GM12878 (cell line): ENCODE data around the gene MYO1C. TPM values are rescaled to one million over a fixed set of nuclear protein-coding genes. Genes with fewer than 3 reads are reported as not detected.

Experiments
- E2F8 ChIP-seq: fragments of 450-650 bp; IDR thresholded peaks from 2 replicates; pipeline ENCODE4 v1.6.1; 2018; ENCODE audit warnings: mild to moderate bottlenecking, low read depth, moderate library complexity; ENCODE audit not compliant: partially characterized antibody
- IKZF1 ChIP-seq: fragments of 450-650 bp; conservative IDR thresholded peaks from 2 replicates; pipeline ENCODE4 v1.6.1; 2017; ENCODE audit warnings: antibody characterized with exemption, mild to moderate bottlenecking
- PAX8 ChIP-seq: fragments of 450-650 bp; IDR thresholded peaks from 2 replicates; pipeline ENCODE4 v1.6.1; 2017; ENCODE audit warnings: mild to moderate bottlenecking, moderate library complexity
- ZBTB33 ChIP-seq: fragments of 450-650 bp; IDR thresholded peaks from 2 replicates; pipeline ENCODE4 v1.6.1; 2017; ENCODE audit warnings: mild to moderate bottlenecking
- polyA plus RNA-seq, 11 experiments: library from polyadenylated mRNA; depleted of rRNA in 4 of 11; unstranded in 6 of 11; stranded (reverse) in 5 of 11; fragments of >200 nt; fragmentation: Nextera tagmentation in 4 of 11; fragmentation: Illumina TruSeq in 1 of 11; extraction: Ambion mirVana in 4 of 11; extraction: Trizol in 1 of 11; gene quantifications; 1 replicate in 1 of 11; 2 replicates in 10 of 11; pipeline versions ENCODE4 v1.2.1 to v1.2.3, GENCODE V29; 2011 to 2016; ENCODE audit warnings: inconsistent platforms in 2 of 11, missing spikeins in 2 of 11, low read depth in 1 of 11
- total RNA-seq, 4 experiments: library from RNA; depleted of rRNA in 3 of 4; stranded (reverse); fragments of >200 nt in 3 of 4; fragmentation: Illumina TruSeq in 1 of 4; extraction: Trizol in 1 of 4; gene quantifications; 2 replicates each; pipeline versions ENCODE4 v1.2.1 to v1.2.3, GENCODE V29; 2013 to 2021

MYO1C gene
- total and polyA plus RNA-seq, 10 of the 15 experiments (the other 5 are each of a cell fraction or from before 2014, with no cell fraction given) = 1.2 to 92.0 (median 36.6) TPM

- no peak for TF ChIP-seq E2F8
- no peak for TF ChIP-seq ZBTB33
- no peak for TF ChIP-seq IKZF1
- no peak for TF ChIP-seq PAX8
These were observed 77.9 kb downstream of the MYO1C start (continued) for GRCh38 chr17:1414634-1415033.

Other genes starting within 250 kb of the MYO1C start
Only the 7 nearest of the 12 such genes appear.
- gene YWHAE, start 92.5 kb downstream of the MYO1C start, total RNA-seq (2014; rRNA removed) = 189 and 192 TPM in 2 replicates
- 250 and 257 TPM in 2 replicates for gene YWHAE, start 92.5 kb downstream of the MYO1C start, total RNA-seq (2014; rRNA removed; fragmentation: Illumina TruSeq; extraction: Trizol)
- gene YWHAE, start 92.5 kb downstream of the MYO1C start, total RNA-seq (2021) = 452 and 460 TPM in 2 replicates
- 651 and 809 TPM in 2 replicates for gene YWHAE, start 92.5 kb downstream of the MYO1C start, polyA plus RNA-seq (2011; rRNA removed)
- 487 and 489 TPM in 2 replicates for gene YWHAE, start 92.5 kb downstream of the MYO1C start, polyA plus RNA-seq (2014; fragmentation: Illumina TruSeq; extraction: Trizol)
- gene YWHAE, start 92.5 kb downstream of the MYO1C start, polyA plus RNA-seq (2014; fragmentation: Nextera tagmentation; extraction: Ambion mirVana) = 100 to 1,000 TPM; 369 to 425 TPM
- gene YWHAE, start 92.5 kb downstream of the MYO1C start, polyA plus RNA-seq (2014; rRNA removed) = 427 and 526 TPM in 2 replicates
- gene YWHAE, start 92.5 kb downstream of the MYO1C start, polyA plus RNA-seq (2016; fragmentation: Nextera tagmentation; extraction: Ambion mirVana) = 100 to 1,000 TPM; 611 to 616 TPM
- 21.2 and 24.0 TPM in 2 replicates for gene CRK, start 36.5 kb downstream of the MYO1C start, total RNA-seq (2014; rRNA removed)
- gene CRK, start 36.5 kb downstream of the MYO1C start, total RNA-seq (2014; rRNA removed; fragmentation: Illumina TruSeq; extraction: Trizol) = 20.6 and 21.3 TPM in 2 replicates
- gene CRK, start 36.5 kb downstream of the MYO1C start, total RNA-seq (2021) = 20.4 and 21.1 TPM in 2 replicates
- 23.8 and 26.8 TPM in 2 replicates for gene CRK, start 36.5 kb downstream of the MYO1C start, polyA plus RNA-seq (2011; rRNA removed)
- 19.9 and 21.8 TPM in 2 replicates for gene CRK, start 36.5 kb downstream of the MYO1C start, polyA plus RNA-seq (2014; fragmentation: Illumina TruSeq; extraction: Trizol)
- 10 to 100 TPM; 11.1 to 11.3 TPM for gene CRK, start 36.5 kb downstream of the MYO1C start, polyA plus RNA-seq (2014; fragmentation: Nextera tagmentation; extraction: Ambion mirVana)
- 18.3 and 19.7 TPM in 2 replicates for gene CRK, start 36.5 kb downstream of the MYO1C start, polyA plus RNA-seq (2014; rRNA removed)
- gene CRK, start 36.5 kb downstream of the MYO1C start, polyA plus RNA-seq (2016; fragmentation: Nextera tagmentation; extraction: Ambion mirVana) = 10 to 100 TPM; 17.7 to 21.7 TPM
- 28.9 and 33.9 TPM in 2 replicates for gene INPP5K, start 23.9 kb upstream of the MYO1C start, total RNA-seq (2014; rRNA removed)
- gene INPP5K, start 23.9 kb upstream of the MYO1C start, total RNA-seq (2014; rRNA removed; fragmentation: Illumina TruSeq; extraction: Trizol) = 11.1 and 11.7 TPM in 2 replicates
- gene INPP5K, start 23.9 kb upstream of the MYO1C start, total RNA-seq (2021) = 20.5 and 23.1 TPM in 2 replicates
- gene INPP5K, start 23.9 kb upstream of the MYO1C start, polyA plus RNA-seq (2011; rRNA removed) = 22.4 and 29.0 TPM in 2 replicates
- gene INPP5K, start 23.9 kb upstream of the MYO1C start, polyA plus RNA-seq (2014; fragmentation: Illumina TruSeq; extraction: Trizol) = 16.3 and 16.4 TPM in 2 replicates
- 1 to 10 TPM in 1 of 2 experiments, under 1 TPM in 1; 0.58 to 1.5 TPM for gene INPP5K, start 23.9 kb upstream of the MYO1C start, polyA plus RNA-seq (2014; fragmentation: Nextera tagmentation; extraction: Ambion mirVana)
- gene INPP5K, start 23.9 kb upstream of the MYO1C start, polyA plus RNA-seq (2014; rRNA removed) = 38.9 and 41.2 TPM in 2 replicates
- gene INPP5K, start 23.9 kb upstream of the MYO1C start, polyA plus RNA-seq (2016; fragmentation: Nextera tagmentation; extraction: Ambion mirVana) = 10 to 100 TPM; 23.6 to 26.7 TPM
- 24.6 and 24.8 TPM in 2 replicates for gene PITPNA, start 70.1 kb upstream of the MYO1C start, total RNA-seq (2014; rRNA removed)
- 19.7 and 21.0 TPM in 2 replicates for gene PITPNA, start 70.1 kb upstream of the MYO1C start, total RNA-seq (2014; rRNA removed; fragmentation: Illumina TruSeq; extraction: Trizol)
- gene PITPNA, start 70.1 kb upstream of the MYO1C start, total RNA-seq (2021) = 62.8 and 65.4 TPM in 2 replicates
- gene PITPNA, start 70.1 kb upstream of the MYO1C start, polyA plus RNA-seq (2011; rRNA removed) = 45.6 and 58.4 TPM in 2 replicates
- 67.3 and 88.1 TPM in 2 replicates for gene PITPNA, start 70.1 kb upstream of the MYO1C start, polyA plus RNA-seq (2014; fragmentation: Illumina TruSeq; extraction: Trizol)
- gene PITPNA, start 70.1 kb upstream of the MYO1C start, polyA plus RNA-seq (2014; fragmentation: Nextera tagmentation; extraction: Ambion mirVana) = 10 to 100 TPM; 11.0 to 14.6 TPM
- 50.4 and 51.8 TPM in 2 replicates for gene PITPNA, start 70.1 kb upstream of the MYO1C start, polyA plus RNA-seq (2014; rRNA removed)
- gene PITPNA, start 70.1 kb upstream of the MYO1C start, polyA plus RNA-seq (2016; fragmentation: Nextera tagmentation; extraction: Ambion mirVana) = 10 to 100 TPM in 1 of 2 experiments, 1 to 10 TPM in 1; 5.2 to 41.7 TPM
- gene SLC43A2, start 136.1 kb upstream of the MYO1C start, total RNA-seq (2014; rRNA removed) = 9.4 and 11.6 TPM in 2 replicates
- gene SLC43A2, start 136.1 kb upstream of the MYO1C start, total RNA-seq (2014; rRNA removed; fragmentation: Illumina TruSeq; extraction: Trizol) = 3.5 and 4.7 TPM in 2 replicates
- 14.0 and 14.1 TPM in 2 replicates for gene SLC43A2, start 136.1 kb upstream of the MYO1C start, total RNA-seq (2021)
- gene SLC43A2, start 136.1 kb upstream of the MYO1C start, polyA plus RNA-seq (2011; rRNA removed) = 1.7 and 2.9 TPM in 2 replicates
- gene SLC43A2, start 136.1 kb upstream of the MYO1C start, polyA plus RNA-seq (2014; fragmentation: Illumina TruSeq; extraction: Trizol) = 1.6 and 3.9 TPM in 2 replicates
- gene SLC43A2, start 136.1 kb upstream of the MYO1C start, polyA plus RNA-seq (2014; fragmentation: Nextera tagmentation; extraction: Ambion mirVana) = under 1 TPM; 0.03 to 0.13 TPM
- 12.3 and 12.6 TPM in 2 replicates for gene SLC43A2, start 136.1 kb upstream of the MYO1C start, polyA plus RNA-seq (2014; rRNA removed)
- gene SLC43A2, start 136.1 kb upstream of the MYO1C start, polyA plus RNA-seq (2016; fragmentation: Nextera tagmentation; extraction: Ambion mirVana) = 1 to 10 TPM; 6.7 to 7.4 TPM
- 0.73 and 1.1 TPM in 2 replicates for gene SCARF1, start 153.0 kb upstream of the MYO1C start, total RNA-seq (2014; rRNA removed)
- gene SCARF1, start 153.0 kb upstream of the MYO1C start, total RNA-seq (2014; rRNA removed; fragmentation: Illumina TruSeq; extraction: Trizol) = 0.40 and 0.51 TPM in 2 replicates
- 1.4 and 1.7 TPM in 2 replicates for gene SCARF1, start 153.0 kb upstream of the MYO1C start, total RNA-seq (2021)
- 0.27 and 0.45 TPM in 2 replicates for gene SCARF1, start 153.0 kb upstream of the MYO1C start, polyA plus RNA-seq (2011; rRNA removed)
- gene SCARF1, start 153.0 kb upstream of the MYO1C start, polyA plus RNA-seq (2014; fragmentation: Illumina TruSeq; extraction: Trizol) = 0.26 TPM in 1 of 2 replicates, not detected in the other
- under 1 TPM; 0.10 to 0.15 TPM for gene SCARF1, start 153.0 kb upstream of the MYO1C start, polyA plus RNA-seq (2014; fragmentation: Nextera tagmentation; extraction: Ambion mirVana)
- gene SCARF1, start 153.0 kb upstream of the MYO1C start, polyA plus RNA-seq (2014; rRNA removed) = 1.0 and 1.9 TPM in 2 replicates
- under 1 TPM; 0.33 to 0.54 TPM for gene SCARF1, start 153.0 kb upstream of the MYO1C start, polyA plus RNA-seq (2016; fragmentation: Nextera tagmentation; extraction: Ambion mirVana)
- gene RILP, start 157.2 kb upstream of the MYO1C start, total RNA-seq (2014; rRNA removed) = 5.3 and 6.0 TPM in 2 replicates
- 2.4 and 3.3 TPM in 2 replicates for gene RILP, start 157.2 kb upstream of the MYO1C start, total RNA-seq (2014; rRNA removed; fragmentation: Illumina TruSeq; extraction: Trizol)
- gene RILP, start 157.2 kb upstream of the MYO1C start, total RNA-seq (2021) = 3.5 and 4.2 TPM in 2 replicates
- 1.2 and 2.0 TPM in 2 replicates for gene RILP, start 157.2 kb upstream of the MYO1C start, polyA plus RNA-seq (2011; rRNA removed)
- 0.79 and 2.6 TPM in 2 replicates for gene RILP, start 157.2 kb upstream of the MYO1C start, polyA plus RNA-seq (2014; fragmentation: Illumina TruSeq; extraction: Trizol)
- under 1 TPM in 1 of 2 experiments, not detected in 1; 0.60 TPM for gene RILP, start 157.2 kb upstream of the MYO1C start, polyA plus RNA-seq (2014; fragmentation: Nextera tagmentation; extraction: Ambion mirVana)
- gene RILP, start 157.2 kb upstream of the MYO1C start, polyA plus RNA-seq (2014; rRNA removed) = 6.1 and 8.1 TPM in 2 replicates
- 1 to 10 TPM; 2.2 to 3.5 TPM for gene RILP, start 157.2 kb upstream of the MYO1C start, polyA plus RNA-seq (2016; fragmentation: Nextera tagmentation; extraction: Ambion mirVana)